C4-2B (cell line): ENCODE measurements around the gene TNNC2.

ENCODE experiments used
- CTCF ChIP-seq: fragments of 450-650 bp; conservative IDR thresholded peaks from 2 replicates; pipeline ENCODE4 v1.5.1; 2017; ENCODE audit warnings: mild to moderate bottlenecking
- ZFX ChIP-seq: fragments of 450-650 bp; IDR thresholded peaks from 2 replicates; pipeline ENCODE4 v1.6.1; 2017

DNA sequence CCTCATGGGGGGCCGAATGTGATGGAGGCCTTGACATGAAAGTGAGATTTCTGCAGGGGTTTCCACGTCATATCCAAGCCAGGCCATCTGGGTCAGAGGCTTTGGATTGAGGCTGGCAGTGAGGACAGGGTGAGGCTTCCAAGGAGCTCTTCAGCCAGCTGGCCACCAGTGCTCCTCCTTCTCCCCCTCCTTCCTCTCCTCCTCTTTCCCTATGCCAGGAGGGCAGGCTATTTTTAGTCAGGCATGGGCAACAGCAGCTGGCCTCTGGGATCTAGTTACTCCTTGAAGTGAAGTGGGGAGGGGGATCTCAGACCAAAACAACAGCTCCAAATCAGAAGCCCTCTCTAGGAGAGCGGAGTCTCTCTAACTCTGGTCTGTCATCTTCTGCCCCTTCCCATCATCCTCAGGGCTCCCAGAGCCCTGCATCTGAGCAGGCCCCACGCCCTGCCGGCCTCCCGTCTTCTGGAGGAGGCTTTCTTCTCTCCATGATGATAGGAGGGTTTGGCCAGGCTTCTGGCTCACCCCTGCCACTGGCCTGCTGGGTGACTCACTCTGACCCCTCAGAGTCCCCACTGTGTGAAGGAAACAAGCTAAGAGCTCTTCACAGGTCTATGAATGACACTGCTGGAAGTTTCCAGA lies 612 bp downstream of the TNNC2 start:
- TF ChIP-seq CTCF, result no peak
- TF ChIP-seq ZFX, result no peak
